ENCODE data around the gene CLCF1. TPM values are rescaled to one million over a fixed set of nuclear protein-coding genes. Genes with fewer than 3 reads are reported as not detected.

The CLCF1 gene
- total and polyA plus RNA-seq, 4 donors = 2.6 to 19.5 (median 9.9) TPM

GRCh38 chr11:67369275-67369674 lies 4.1 kb downstream of the CLCF1 start:
- Histone ChIP-seq H3K27ac (ENCODE audit: low read depth in 1 of 2, low read length in 2 of 2) (no peak overlapping the region), H3K27me3 (ENCODE audit: control insufficient read depth in 1 of 2, insufficient read depth in 2 of 2, low read length in 1 of 2) (no peaks in the 10 kb centered on the region)

GRCh38 chr11:67368621-67369020 lies 4.8 kb downstream of the CLCF1 start:
- Histone ChIP-seq H3K36me3 (ENCODE audit: control insufficient read depth in 1 of 2, insufficient read depth in 2 of 2, low read length in 1 of 2) (no peaks in the 10 kb centered on the region), H3K4me3 (ENCODE audit: low read length in 2 of 2) (no peak overlapping the region), H3K27ac (ENCODE audit: low read depth in 1 of 2, low read length in 2 of 2) (no peak overlapping the region), H3K27me3 (ENCODE audit: control insufficient read depth in 1 of 2, insufficient read depth in 2 of 2, low read length in 1 of 2) (no peaks in the 10 kb centered on the region), H3K4me1 (ENCODE audit: control insufficient read depth in 1 of 2, insufficient read depth in 2 of 2, low read length in 2 of 2) (no peaks in the 10 kb centered on the region), H3K9me3 (ENCODE audit: control insufficient read depth, low read length) (no peaks in the 10 kb centered on the region)
- 90 to 92% methylated on average over 3 of the region's 3 CpGs for WGBS, 2 donors
- intact Hi-C loops (cut with DNase I) = no loop called here
- DNase-seq (no peak), ATAC-seq (ENCODE audit: low FRiP score) (no peak)

More at GRCh38 chr11:67369275-67369674, 4.1 kb downstream of the CLCF1 start:
- ATAC-seq (ENCODE audit: low FRiP score) (no peak), DNase-seq (no peak)
- Histone ChIP-seq H3K36me3 (ENCODE audit: control insufficient read depth in 1 of 2, insufficient read depth in 2 of 2, low read length in 1 of 2) (no peaks in the 10 kb centered on the region), H3K4me1 (ENCODE audit: control insufficient read depth in 1 of 2, insufficient read depth in 2 of 2, low read length in 2 of 2) (no peaks in the 10 kb centered on the region), H3K9me3 (ENCODE audit: control insufficient read depth, low read length) (no peaks in the 10 kb centered on the region), H3K4me3 (ENCODE audit: low read length in 2 of 2) (no peak overlapping the region)
- intact Hi-C loops (cut with DNase I) = no loop called here
- WGBS, 2 donors = 87 to 88% methylated on average over 8 of the region's 8 CpGs

GRCh38 chr11:67367761-67368227 lies 5.6 kb downstream of the CLCF1 start:
- no peaks in the 10 kb centered on the region for H3K27me3 ChIP-seq (ENCODE audit: control insufficient read depth in 1 of 2, insufficient read depth in 2 of 2, low read length in 1 of 2)
- H3K4me3 ChIP-seq (ENCODE audit: low read length in 2 of 2) = no peak overlapping the region
- DNase-seq = no peak
- intact Hi-C loops (cut with DNase I) = no loop called here
- no peak overlapping the region for H3K27ac ChIP-seq (ENCODE audit: low read depth in 1 of 2, low read length in 2 of 2)
- ATAC-seq (ENCODE audit: low FRiP score) = no peak
- no peaks in the 10 kb centered on the region for H3K4me1 ChIP-seq (ENCODE audit: control insufficient read depth in 1 of 2, insufficient read depth in 2 of 2, low read length in 2 of 2)
- no peaks in the 10 kb centered on the region for H3K9me3 ChIP-seq (ENCODE audit: control insufficient read depth, low read length)
- H3K36me3 ChIP-seq (ENCODE audit: control insufficient read depth in 1 of 2, insufficient read depth in 2 of 2, low read length in 1 of 2) = no peaks in the 10 kb centered on the region
- 85% methylated on average over 7 of the region's 7 CpGs for WGBS, 2 donors

- intact Hi-C loops (cut with DNase I) = no loop called here
- 63 to 66% methylated on average over 22 to 25 of the region's 25 CpGs for WGBS, 2 donors
- no peak for ATAC-seq (ENCODE audit: low FRiP score)
- no peak for DNase-seq
- Histone ChIP-seq H3K27me3 (ENCODE audit: control insufficient read depth in 1 of 2, insufficient read depth in 2 of 2, low read length in 1 of 2) (no peaks in the 10 kb centered on the region), H3K27ac (ENCODE audit: low read depth in 1 of 2, low read length in 2 of 2) (no peak overlapping the region), H3K9me3 (ENCODE audit: control insufficient read depth, low read length) (no peaks in the 10 kb centered on the region), H3K36me3 (ENCODE audit: control insufficient read depth in 1 of 2, insufficient read depth in 2 of 2, low read length in 1 of 2) (no peaks in the 10 kb centered on the region), H3K4me3 (ENCODE audit: low read length in 2 of 2) (no peak overlapping the region), H3K4me1 (ENCODE audit: control insufficient read depth in 1 of 2, insufficient read depth in 2 of 2, low read length in 2 of 2) (no peaks in the 10 kb centered on the region)
Observed at GRCh38 chr11:67366961-67367760, 6.2 kb downstream of the CLCF1 start.

GRCh38 chr11:67366546-67366945 lies 6.9 kb downstream of the CLCF1 start:
- H3K36me3 ChIP-seq (ENCODE audit: control insufficient read depth in 1 of 2, insufficient read depth in 2 of 2, low read length in 1 of 2) = no peaks in the 10 kb centered on the region
- ATAC-seq (ENCODE audit: low FRiP score) (no peak), DNase-seq (no peak)
- H3K4me3 ChIP-seq (ENCODE audit: low read length in 2 of 2) = no peak overlapping the region
- no peaks in the 10 kb centered on the region for H3K27me3 ChIP-seq (ENCODE audit: control insufficient read depth in 1 of 2, insufficient read depth in 2 of 2, low read length in 1 of 2)
- WGBS, 2 donors = 39 to 46% methylated on average over 8 of the region's 8 CpGs
- intact Hi-C loops (cut with DNase I) = no loop called here
- H3K4me1 ChIP-seq (ENCODE audit: control insufficient read depth in 1 of 2, insufficient read depth in 2 of 2, low read length in 2 of 2) = no peaks in the 10 kb centered on the region
- H3K27ac ChIP-seq (ENCODE audit: low read depth in 1 of 2, low read length in 2 of 2) = no peak overlapping the region
- no peaks in the 10 kb centered on the region for H3K9me3 ChIP-seq (ENCODE audit: control insufficient read depth, low read length)

GRCh38 chr11:67365736-67366444 lies 7.5 kb downstream of the CLCF1 start:
- Histone ChIP-seq H3K27ac (ENCODE audit: low read depth in 1 of 2, low read length in 2 of 2) (no peak overlapping the region), H3K27me3 (ENCODE audit: control insufficient read depth in 1 of 2, insufficient read depth in 2 of 2, low read length in 1 of 2) (no peaks in the 10 kb centered on the region), H3K9me3 (ENCODE audit: control insufficient read depth, low read length) (no peaks in the 10 kb centered on the region), H3K4me1 (ENCODE audit: control insufficient read depth in 1 of 2, insufficient read depth in 2 of 2, low read length in 2 of 2) (no peaks in the 10 kb centered on the region), H3K4me3 (ENCODE audit: low read length in 2 of 2) (no peak overlapping the region), H3K36me3 (ENCODE audit: control insufficient read depth in 1 of 2, insufficient read depth in 2 of 2, low read length in 1 of 2) (no peaks in the 10 kb centered on the region)
- intact Hi-C loops (cut with DNase I) = no loop called here
- no peak for ATAC-seq (ENCODE audit: low FRiP score)
- no peak for DNase-seq
- 79 to 81% methylated on average over 14 of the region's 14 CpGs for WGBS, 2 donors

GRCh38 chr11:67364783-67365722 lies 8.3 kb downstream of the CLCF1 start:
- 86 to 89% methylated on average over 24 of the region's 24 CpGs for WGBS, 2 donors
- DNase-seq (no peak), ATAC-seq (ENCODE audit: low FRiP score) (no peak)
- H3K27me3 ChIP-seq (ENCODE audit: control insufficient read depth in 1 of 2, insufficient read depth in 2 of 2, low read length in 1 of 2) = no peaks in the 10 kb centered on the region
- H3K27ac ChIP-seq (ENCODE audit: low read depth in 1 of 2, low read length in 2 of 2) = no peak overlapping the region
- intact Hi-C loops (cut with DNase I) = no loop called here
- no peaks in the 10 kb centered on the region for H3K4me1 ChIP-seq (ENCODE audit: control insufficient read depth in 1 of 2, insufficient read depth in 2 of 2, low read length in 2 of 2)
- H3K36me3 ChIP-seq (ENCODE audit: control insufficient read depth in 1 of 2, insufficient read depth in 2 of 2, low read length in 1 of 2) = no peaks in the 10 kb centered on the region
- no peaks in the 10 kb centered on the region for H3K9me3 ChIP-seq (ENCODE audit: control insufficient read depth, low read length)
- H3K4me3 ChIP-seq (ENCODE audit: low read length in 2 of 2) = no peak overlapping the region

- Histone ChIP-seq H3K36me3 (ENCODE audit: control insufficient read depth in 1 of 2, insufficient read depth in 2 of 2, low read length in 1 of 2) (no peaks in the 10 kb centered on the region), H3K27ac (ENCODE audit: low read depth in 1 of 2, low read length in 2 of 2) (no peak overlapping the region), H3K27me3 (ENCODE audit: control insufficient read depth in 1 of 2, insufficient read depth in 2 of 2, low read length in 1 of 2) (no peaks in the 10 kb centered on the region), H3K9me3 (ENCODE audit: control insufficient read depth, low read length) (no peaks in the 10 kb centered on the region), H3K4me3 (ENCODE audit: low read length in 2 of 2) (no peak overlapping the region), H3K4me1 (ENCODE audit: control insufficient read depth in 1 of 2, insufficient read depth in 2 of 2, low read length in 2 of 2) (no peaks in the 10 kb centered on the region)
- DNase-seq = no peak
- 92 to 98% methylated on average over 3 of the region's 3 CpGs for WGBS, 2 donors
- intact Hi-C loops (cut with DNase I) = no loop called here
- ATAC-seq (ENCODE audit: low FRiP score) = no peak
Observed at GRCh38 chr11:67364169-67364568, 9.2 kb downstream of the CLCF1 start.
